C4-2B (cell line): Measurements from ENCODE around the gene ATG4B.

Experiments used
- CTCF ChIP-seq: fragments of 450-650 bp; conservative IDR thresholded peaks from 2 replicates; pipeline ENCODE4 v1.5.1; 2017; ENCODE audit warnings: mild to moderate bottlenecking
- ZFX ChIP-seq: fragments of 450-650 bp; IDR thresholded peaks from 2 replicates; pipeline ENCODE4 v1.6.1; 2017

GRCh38 chr2:241676665-241677064 is 39.2 kb downstream of the ATG4B start:
- no peak for TF ChIP-seq CTCF
- TF ChIP-seq ZFX = no peak
